H9 (cell line): ENCODE data around the gene LSP1. TPM values are rescaled to one million over a fixed set of nuclear protein-coding genes. Genes with fewer than 3 reads are reported as not detected.
A peak's percentile ranks its signal among the peaks of the same experiment; 100 is the strongest.

Experiments
- DNase-seq: peaks from one replicate; pipeline ENCODE4 v3.0.0-alpha.2; 2017
- H2AFZ ChIP-seq: one replicate; pipeline ENCODE4 v1.6.1; 2013; ENCODE audit warnings: mild to moderate bottlenecking, low read length, control low read depth, moderate library complexity
- H2AK5ac ChIP-seq: 2 replicates; pipeline ENCODE4 v1.6.1; 2013; ENCODE audit warnings: low read length, control low read depth, mixed read lengths; ENCODE audit not compliant: insufficient read length
- H2BK120ac ChIP-seq: one replicate; pipeline ENCODE4 v1.6.1; 2013; ENCODE audit warnings: low read depth, mild to moderate bottlenecking, low read length, control low read depth, inconsistent platforms; ENCODE audit not compliant: poor library complexity, severe bottlenecking
- H2BK12ac ChIP-seq: 2 replicates; pipeline ENCODE4 v1.6.1; 2013; ENCODE audit warnings: low read length, control low read depth, mixed read lengths, low read depth; ENCODE audit not compliant: insufficient read length
- H2BK15ac ChIP-seq: 2 replicates; pipeline ENCODE4 v1.6.1; 2013; ENCODE audit warnings: low read depth, low read length, control low read depth
- H2BK20ac ChIP-seq: one replicate; pipeline ENCODE4 v1.6.1; 2013; ENCODE audit warnings: low read depth, mild to moderate bottlenecking, low read length, control low read depth, inconsistent platforms; ENCODE audit not compliant: poor library complexity, severe bottlenecking
- H2BK5ac ChIP-seq: 2 replicates; pipeline ENCODE4 v1.6.1; 2013; ENCODE audit warnings: low read length, control low read depth, mixed read lengths; ENCODE audit not compliant: insufficient read length
- H3K14ac ChIP-seq: 2 replicates; pipeline ENCODE4 v1.6.1; 2013; ENCODE audit warnings: low read length, control low read depth; ENCODE audit not compliant: insufficient read depth
- H3K18ac ChIP-seq: 2 replicates; pipeline ENCODE4 v1.6.1; 2013; ENCODE audit warnings: low read depth, mild to moderate bottlenecking, mixed read lengths, low read length, control low read depth; ENCODE audit not compliant: insufficient read length
- H3K23ac ChIP-seq: 2 replicates; pipeline ENCODE4 v1.6.1; 2013; ENCODE audit warnings: low read length, control low read depth, mixed read lengths, low read depth; ENCODE audit not compliant: insufficient read length
- H3K23me2 ChIP-seq: 2 replicates; pipeline ENCODE4 v1.6.1; 2013; ENCODE audit warnings: low read depth, mild to moderate bottlenecking, mixed read lengths, low read length, control low read depth; ENCODE audit not compliant: insufficient read length, poor library complexity, severe bottlenecking
- H3K27ac ChIP-seq: 2 replicates; pipeline ENCODE4 v1.5.1; 2013; ENCODE audit warnings: low read length, control low read depth, mixed read lengths, low read depth; ENCODE audit not compliant: insufficient read length
- H3K27me3 ChIP-seq: 2 replicates; pipeline ENCODE4 v1.6.1; 2013; ENCODE audit warnings: low read length, control low read depth, inconsistent platforms; ENCODE audit not compliant: insufficient read depth
- H3K4ac ChIP-seq: 2 replicates; pipeline ENCODE4 v1.6.1; 2013; ENCODE audit warnings: low read depth, mild to moderate bottlenecking, control low read depth, inconsistent platforms, low read length, moderate library complexity
- H3K4me1 ChIP-seq: 2 replicates; pipeline ENCODE4 v1.6.1; 2013; ENCODE audit warnings: low read length, control low read depth, inconsistent platforms; ENCODE audit not compliant: insufficient read depth
- H3K4me2 ChIP-seq: 2 replicates; pipeline ENCODE4 v1.6.1; 2013; ENCODE audit warnings: low read length, control low read depth, mixed read lengths; ENCODE audit not compliant: insufficient read length, insufficient read depth
- H3K56ac ChIP-seq: 2 replicates; pipeline ENCODE4 v1.6.1; 2013; ENCODE audit warnings: low read depth, mild to moderate bottlenecking, mixed read lengths, low read length, control low read depth; ENCODE audit not compliant: insufficient read length
- H3K79me1 ChIP-seq: 2 replicates; pipeline ENCODE4 v1.6.1; 2013; ENCODE audit warnings: low read depth, mild to moderate bottlenecking, moderate library complexity, low read length, control low read depth, inconsistent platforms; ENCODE audit not compliant: insufficient read depth, poor library complexity, severe bottlenecking
- H3K79me2 ChIP-seq: 2 replicates; pipeline ENCODE4 v1.6.1; 2013; ENCODE audit warnings: low read length, control low read depth, inconsistent platforms; ENCODE audit not compliant: insufficient read depth
- H3K9ac ChIP-seq: 2 replicates; pipeline ENCODE4 v1.6.1; 2013; ENCODE audit warnings: low read length, control low read depth, mixed read lengths; ENCODE audit not compliant: insufficient read length; ENCODE audit errors: extremely low read depth
- H3K9me3 ChIP-seq: one replicate; pipeline ENCODE4 v1.6.1; 2013; ENCODE audit warnings: low read depth, low read length, inconsistent platforms; ENCODE audit not compliant: control insufficient read depth
- H3T11ph ChIP-seq: one replicate; pipeline ENCODE4 v1.6.1; 2013; ENCODE audit warnings: mild to moderate bottlenecking, low read length, control low read depth, inconsistent platforms
- H4K20me1 ChIP-seq: one replicate; pipeline ENCODE4 v1.6.1; 2013; ENCODE audit not compliant: control insufficient read depth, insufficient read length, insufficient read depth
- H4K5ac ChIP-seq: 2 replicates; pipeline ENCODE4 v1.6.1; 2013; ENCODE audit warnings: low read depth, mild to moderate bottlenecking, mixed read lengths, low read length, control low read depth; ENCODE audit not compliant: insufficient read length
- H4K8ac ChIP-seq: replicated peaks from 2 replicates; pipeline ENCODE4 v1.6.1; 2013; ENCODE audit warnings: low read length, control low read depth, mixed read lengths, low read depth; ENCODE audit not compliant: insufficient read length
- H4K91ac ChIP-seq: 2 replicates; pipeline ENCODE4 v1.6.1; 2013; ENCODE audit warnings: low read depth, mild to moderate bottlenecking, moderate library complexity, mixed read lengths, low read length, control low read depth; ENCODE audit not compliant: insufficient read length
- H3K27ac Mint-ChIP-seq, 3 experiments: 2 replicates in 2 of 3; 3 replicates in 1 of 3; pipeline ENCODE4 v1.8.0; 2020 to 2021; ENCODE audit warnings: mixed read lengths in 3 of 3, mild to moderate bottlenecking in 1 of 3, moderate library complexity in 1 of 3
- H3K27me3 Mint-ChIP-seq: 2 replicates; pipeline ENCODE4 v1.8.0; 2021; ENCODE audit warnings: low read depth, mild to moderate bottlenecking, moderate library complexity, mixed read lengths
- H3K36me3 Mint-ChIP-seq, 3 experiments: 2 replicates in 2 of 3; 3 replicates in 1 of 3; pipeline ENCODE4 v1.8.0; 2020 to 2021; ENCODE audit warnings: low read depth in 3 of 3, mixed read lengths in 3 of 3; ENCODE audit not compliant: insufficient read depth in 1 of 3
- H3K4me1 Mint-ChIP-seq, 2 experiments: 2 replicates each; pipeline ENCODE4 v1.8.0; 2020; ENCODE audit warnings: mixed read lengths in 2 of 2
- H3K4me3 Mint-ChIP-seq, 2 experiments: 2 replicates in 1 of 2; 3 replicates in 1 of 2; pipeline ENCODE4 v1.8.0; 2020 to 2021; ENCODE audit warnings: mild to moderate bottlenecking in 2 of 2, mixed read lengths in 2 of 2, moderate library complexity in 1 of 2
- H3K9me3 Mint-ChIP-seq, 2 experiments: 2 replicates in 1 of 2; 3 replicates in 1 of 2; pipeline ENCODE4 v1.8.0; 2020; ENCODE audit warnings: mild to moderate bottlenecking in 2 of 2, mixed read lengths in 2 of 2, moderate library complexity in 1 of 2
- CTCF ChIP-seq: fragments of 200-600 bp; sonication (generic); conservative IDR thresholded peaks from 3 replicates; pipeline ENCODE4 v1.8.0; 2021; ENCODE audit warnings: antibody characterized with exemption, mild to moderate bottlenecking
- WGBS: extraction: QIAGEN DNeasy Blood & Tissue Kit; methylation state at CpG from one replicate; pipeline ENCODE4 v1.1.7; 2013; ENCODE audit warnings: missing lambda C conversion rate, low lambda C conversion rate, mixed read lengths; ENCODE audit not compliant: insufficient read length; ENCODE audit errors: extremely low coverage; 5-methylcytosine and 5-hydroxymethylcytosine counted together
- total RNA-seq: library from RNA; stranded (reverse); gene quantifications from 2 replicates; pipeline ENCODE4 v1.2.1, GENCODE V29; 2021

Gene LSP1
- total RNA-seq, 1 experiment from 2014 or later: not detected

GRCh38 chr11:1882265-1883238 is 29.7 kb downstream of the LSP1 start:
- Histone ChIP-seq H3K79me1 (no peaks in the 10 kb centered on the region), H3K14ac (no peak overlapping the region), H4K5ac (no peak overlapping the region), H4K8ac (no peak overlapping the region), H2AK5ac (no peak overlapping the region), H3K9me3 (no peaks in the 10 kb centered on the region), H2BK20ac (no peak overlapping the region), H4K20me1 (no peaks in the 10 kb centered on the region), H3K27me3 (no peaks in the 10 kb centered on the region), H3K4ac (no peak overlapping the region), H3T11ph (no peak overlapping the region), H4K91ac (no peak overlapping the region), H3K4me2 (no peak overlapping the region), H3K56ac (no peak overlapping the region), H3K4me1 (no peaks in the 10 kb centered on the region), H3K79me2 (no peaks in the 10 kb centered on the region), H2BK15ac (no peak overlapping the region), H2BK120ac (no peak overlapping the region), H3K23ac (no peak overlapping the region), H2BK12ac (no peak overlapping the region), H3K23me2 (no peaks in the 10 kb centered on the region), H3K18ac (no peak overlapping the region), H3K27ac (no peak overlapping the region), H2BK5ac (no peak overlapping the region), H3K9ac (no peak overlapping the region), H2AFZ (no peak overlapping the region)
- peaks cover 7% of the 10 kb centered on the region for H3K27me3 Mint-ChIP-seq
- H3K4me1 Mint-ChIP-seq: no peaks in the 10 kb centered on the region
- no peak overlapping the region for H3K27ac Mint-ChIP-seq
- peak; percentile 90 for DNase-seq
- TF ChIP-seq CTCF: peak; percentile 96
- H3K36me3 Mint-ChIP-seq: no peaks in the 10 kb centered on the region
- no peaks in the 10 kb centered on the region for H3K9me3 Mint-ChIP-seq
- no peak overlapping the region for H3K4me3 Mint-ChIP-seq
- no CpG with 5 or more reads among the region's 23 CpGs for WGBS
